Measurements from ENCODE around the gene AREG.

Gene AREG

GRCh38 chr4:74463123-74463522, 18.2 kb downstream of the AREG start:
- DNase-seq (ENCODE audit: low spot score): no peak

- DNase-seq (ENCODE audit: low spot score): no peak
These were observed 19.4 kb downstream of the AREG start for GRCh38 chr4:74464291-74464690.

- DNase-seq (ENCODE audit: low spot score): no peak
These were observed 21.3 kb downstream of the AREG start for GRCh38 chr4:74466242-74466641.

GRCh38 chr4:74471264-74471663, 26.3 kb downstream of the AREG start:
- DNase-seq (ENCODE audit: low spot score): no peak

GRCh38 chr4:74473155-74473811, 28.3 kb downstream of the AREG start:
- no peak for DNase-seq (ENCODE audit: low spot score)

GRCh38 chr4:74474345-74475090, 29.6 kb downstream of the AREG start:
- DNase-seq (ENCODE audit: low spot score): no peak

GRCh38 chr4:74475091-74475800, 30.3 kb downstream of the AREG start:
- no peak for DNase-seq (ENCODE audit: low spot score)

GRCh38 chr4:74475946-74476345, 31.0 kb downstream of the AREG start:
- no peak for DNase-seq (ENCODE audit: low spot score)

GRCh38 chr4:74479009-74479408, 34.1 kb downstream of the AREG start:
- DNase-seq (ENCODE audit: low spot score): no peak

GRCh38 chr4:74480267-74480666, 35.3 kb downstream of the AREG start:
- no peak for DNase-seq (ENCODE audit: low spot score)

- DNase-seq (ENCODE audit: low spot score): no peak
These were observed 37.1 kb downstream of the AREG start for GRCh38 chr4:74481891-74482609.

- no peak for DNase-seq (ENCODE audit: low spot score)
These were observed 38.4 kb downstream of the AREG start for GRCh38 chr4:74483226-74483911.

GRCh38 chr4:74486905-74487304, 42.0 kb downstream of the AREG start:
- DNase-seq (ENCODE audit: low spot score): no peak

- DNase-seq (ENCODE audit: low spot score): no peak
These were observed 42.8 kb downstream of the AREG start for GRCh38 chr4:74487771-74488170.

- DNase-seq (ENCODE audit: low spot score): no peak
These were observed 45.8 kb downstream of the AREG start for GRCh38 chr4:74490736-74491135.

GRCh38 chr4:74499986-74500781, 55.2 kb downstream of the AREG start:
- no peak for DNase-seq (ENCODE audit: low spot score)

- DNase-seq (ENCODE audit: low spot score): no peak
These were observed 56.6 kb downstream of the AREG start for GRCh38 chr4:74501579-74501978.

- DNase-seq (ENCODE audit: low spot score): peak; percentile 3
These were observed 58.6 kb downstream of the AREG start for GRCh38 chr4:74503580-74503979.

GRCh38 chr4:74504212-74504611, 59.3 kb downstream of the AREG start:
- no peak for DNase-seq (ENCODE audit: low spot score)

All from SW480 (cell line).